NCI-H1105 treated with DMSO at 0.1 percent for 48 hours (cell line): ENCODE measurements around the gene MYO6.
A peak's percentile ranks its signal among the peaks of the same experiment; 100 is the strongest.
"Not testable (repeated sequence)": the region's sequence is repeated elsewhere in the genome, so short reads cannot be mapped to it uniquely, and the experiment has no call there.

ENCODE experiments used
- DNase-seq: peaks from one replicate; lab custom pipeline; 2025; lab: John Stamatoyannopoulos, UW

The MYO6 gene

DNA sequence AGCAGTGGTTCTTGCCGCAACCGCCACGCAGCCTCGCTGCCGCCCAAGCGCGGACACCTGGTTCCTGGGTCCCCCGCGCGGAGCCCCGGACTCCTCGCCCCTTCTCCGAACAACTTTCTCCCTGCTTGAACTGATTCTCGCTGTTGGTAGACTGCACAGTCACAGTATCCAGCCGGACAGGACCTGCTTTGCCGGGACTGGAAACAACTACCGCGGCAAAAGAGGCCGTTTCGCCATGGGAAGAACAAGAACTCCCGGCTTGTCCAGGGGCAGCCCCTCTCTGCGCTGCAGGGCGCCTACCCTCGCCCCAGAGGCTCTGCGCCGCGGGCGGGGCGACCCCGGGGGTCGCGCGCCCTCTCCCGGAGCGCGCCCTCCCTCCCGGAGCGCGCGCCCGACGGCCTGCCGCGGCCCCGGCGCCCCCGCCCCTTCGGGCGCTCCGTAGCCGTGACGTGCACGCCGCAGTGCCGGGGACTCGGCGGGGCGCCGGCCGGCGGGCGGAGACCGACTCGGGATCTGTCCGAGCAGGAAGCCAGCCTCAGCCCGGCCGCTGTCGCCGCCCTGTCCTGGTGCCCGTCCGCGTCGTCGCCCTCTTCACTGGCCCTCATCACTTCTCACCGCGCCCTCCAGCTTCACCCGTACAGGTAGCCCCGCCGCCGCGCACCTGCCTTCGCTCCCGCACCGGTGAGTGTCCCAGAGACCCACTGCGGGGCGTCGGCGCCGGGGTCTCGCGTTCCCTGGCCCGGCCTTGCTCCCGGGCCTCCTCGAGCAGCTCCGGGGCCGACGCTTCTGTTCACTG, at the start of gene MYO6:
Gene MYO6, plus strand, starts transcription at position 497 of the 796 bp plus-strand sequence. CDS start 68,309 bp downstream, outside the sequence.
- DNase-seq = peak; percentile 64

DNA sequence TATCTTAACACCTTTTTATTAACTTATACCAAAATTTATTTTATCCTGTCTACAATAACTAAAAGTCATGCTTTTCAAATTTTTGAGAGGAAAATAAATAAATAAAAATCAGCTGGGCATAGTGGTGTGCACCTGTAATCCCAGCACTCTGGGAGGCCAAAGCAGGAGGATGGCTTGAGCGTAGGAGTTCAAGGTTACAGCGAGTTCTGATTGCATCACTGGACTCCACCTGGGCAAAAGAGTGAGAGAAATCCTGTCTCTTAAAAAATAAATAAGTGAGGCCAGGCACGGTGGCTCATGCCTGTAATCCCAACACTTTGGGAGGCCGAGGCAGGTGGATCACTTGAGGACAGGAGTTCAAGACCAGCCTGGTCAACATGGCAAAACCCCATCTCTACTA, 40.7 kb upstream of the MYO6 start:
- DNase-seq = not testable (repeated sequence)

DNA sequence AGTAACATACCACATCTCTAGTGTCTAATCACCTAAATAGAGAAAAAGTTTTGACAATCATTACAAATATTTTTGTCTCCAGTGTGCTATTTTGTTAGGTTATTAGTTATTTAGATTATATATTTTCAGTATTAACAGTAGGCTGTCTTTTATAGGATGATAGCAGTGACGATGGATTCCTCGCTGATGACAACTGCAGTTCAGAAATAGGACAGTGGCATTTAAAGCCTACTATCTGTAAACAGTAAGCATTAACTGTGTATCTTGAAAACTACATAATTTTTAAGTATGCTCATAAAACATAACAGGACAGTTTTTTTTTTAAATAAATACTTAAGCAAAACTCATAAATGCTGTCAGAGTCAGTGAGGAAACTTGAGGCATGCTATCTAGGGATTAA, 37.9 kb upstream of the MYO6 start:
- no peak for DNase-seq

DNA sequence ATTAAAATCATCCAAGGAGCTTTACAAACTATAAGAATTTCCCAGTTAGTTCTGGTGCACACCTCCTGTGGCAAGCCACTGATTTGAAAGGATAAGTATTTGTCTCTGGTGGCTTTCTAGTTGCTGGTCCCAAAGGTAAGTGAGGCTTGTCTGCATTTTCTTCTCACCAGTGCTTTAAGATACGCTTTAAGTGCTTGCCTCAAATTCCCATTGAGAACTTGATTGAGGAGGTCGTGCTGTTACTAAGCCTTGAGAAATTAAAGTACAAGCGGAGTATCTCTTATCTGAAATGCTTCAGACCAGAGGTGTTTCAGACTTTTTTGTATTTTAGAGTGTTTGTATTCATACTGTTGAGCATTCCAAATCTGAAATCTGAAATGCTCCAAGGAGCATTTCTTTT, 29.9 kb upstream of the MYO6 start:
- DNase-seq = no peak

DNA sequence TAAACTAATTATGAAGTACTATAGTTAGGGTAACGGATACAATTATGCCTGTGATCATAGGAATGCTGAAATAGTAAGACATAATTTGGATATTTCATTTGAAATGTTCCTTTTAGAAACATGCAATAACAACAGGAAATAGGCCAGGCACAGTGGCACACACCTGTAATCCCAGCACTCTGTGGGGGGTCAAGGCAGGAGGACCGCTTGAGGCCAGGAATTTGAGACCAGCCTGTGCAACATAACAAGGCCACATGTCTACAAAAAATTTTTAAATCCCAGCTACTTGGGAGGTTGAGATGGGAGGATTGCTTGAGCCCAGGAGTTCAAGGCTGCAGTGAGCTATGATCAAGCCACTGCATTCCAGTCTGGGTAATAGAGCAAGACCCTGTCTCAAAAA, 25.7 kb upstream of the MYO6 start:
- DNase-seq = no peak

DNA sequence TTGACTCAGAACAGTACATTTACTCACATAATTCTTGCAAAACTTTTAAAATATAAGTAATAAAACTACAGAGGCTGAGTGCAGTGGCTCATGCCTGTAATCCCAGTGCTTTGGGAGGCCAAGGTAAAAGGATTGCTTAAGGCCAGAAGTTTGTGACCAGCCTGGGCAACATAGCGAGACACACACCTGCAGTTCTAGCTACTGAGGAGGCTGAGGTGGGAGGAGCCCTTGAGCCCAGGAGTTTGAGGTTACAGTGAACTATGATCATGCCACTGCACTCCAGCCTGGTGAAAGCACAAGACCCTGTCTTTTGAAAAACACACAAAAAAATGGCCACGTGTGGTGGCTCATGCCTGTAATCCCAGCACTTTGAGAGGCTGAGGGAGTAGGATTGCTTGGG, 21.8 kb upstream of the MYO6 start:
- DNase-seq = no peak

DNA sequence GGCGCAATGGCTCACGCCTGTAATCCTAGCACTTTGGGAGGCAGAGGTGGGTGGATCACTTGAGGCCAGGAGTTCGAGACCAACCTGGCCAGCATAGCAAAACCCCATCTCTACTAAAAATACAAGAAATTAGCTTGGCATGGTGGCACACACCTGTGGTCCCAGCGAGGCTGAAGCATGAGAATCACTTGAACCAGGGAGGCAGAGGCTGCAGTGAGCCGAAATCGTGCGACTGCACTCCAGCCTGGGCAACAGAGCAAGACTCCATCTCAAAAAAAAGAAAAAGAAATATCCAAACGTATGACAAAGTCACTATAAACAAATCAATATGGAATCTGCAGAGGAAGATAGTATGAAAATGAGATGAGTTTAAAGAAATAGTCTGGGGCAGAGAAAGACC, 18.0 kb upstream of the MYO6 start:
- not testable (repeated sequence) for DNase-seq

DNA sequence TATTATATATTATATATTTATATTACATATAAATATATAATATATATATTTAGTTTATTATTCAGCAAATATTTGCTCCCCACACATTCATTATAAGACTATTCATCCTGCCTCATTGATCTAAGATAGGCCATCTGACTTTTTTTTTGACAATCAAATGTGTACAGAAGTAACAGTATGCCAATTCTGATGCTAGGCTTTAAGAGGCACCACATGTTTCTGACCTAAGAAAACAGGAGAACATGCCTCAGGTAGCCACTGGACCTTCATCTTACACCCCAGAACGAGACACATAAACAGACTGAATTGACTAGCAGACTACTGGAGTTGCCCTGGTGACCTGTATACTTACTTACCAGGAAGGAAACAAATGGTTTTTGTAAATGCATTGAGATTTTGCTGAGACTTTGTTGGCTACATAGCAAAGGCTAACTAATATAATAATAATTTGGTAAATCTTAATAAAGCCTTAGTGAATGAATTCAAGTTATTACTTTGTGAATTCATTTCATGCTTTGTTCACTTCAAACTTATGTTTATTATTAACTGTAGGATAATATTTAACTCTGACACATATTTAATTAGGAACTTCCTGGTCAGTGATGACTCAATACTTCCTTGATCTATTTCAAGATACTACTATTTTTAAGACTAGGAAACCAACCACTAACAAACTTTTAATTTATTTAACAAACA, 13.4 kb upstream of the MYO6 start:
- no peak for DNase-seq

DNA sequence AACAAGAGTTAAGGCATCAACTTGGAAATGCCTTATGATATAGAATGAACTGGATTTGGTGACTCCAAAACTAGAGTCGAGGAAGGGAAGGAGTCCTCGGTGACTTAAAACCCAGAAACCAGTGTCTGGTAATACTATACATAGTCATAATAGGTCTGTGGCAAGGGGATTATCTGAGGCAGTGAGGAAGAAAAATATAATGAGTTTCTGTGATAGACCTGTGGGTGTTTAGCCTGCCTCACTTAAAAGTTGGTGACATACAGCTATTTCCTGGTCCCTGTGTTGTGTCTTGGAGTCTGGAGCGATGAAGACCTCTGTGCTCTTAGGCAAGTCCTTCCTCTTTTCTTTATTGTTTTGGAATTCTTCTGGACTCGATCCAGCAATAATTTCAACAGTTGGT, 5.1 kb upstream of the MYO6 start:
- DNase-seq = no peak

DNA sequence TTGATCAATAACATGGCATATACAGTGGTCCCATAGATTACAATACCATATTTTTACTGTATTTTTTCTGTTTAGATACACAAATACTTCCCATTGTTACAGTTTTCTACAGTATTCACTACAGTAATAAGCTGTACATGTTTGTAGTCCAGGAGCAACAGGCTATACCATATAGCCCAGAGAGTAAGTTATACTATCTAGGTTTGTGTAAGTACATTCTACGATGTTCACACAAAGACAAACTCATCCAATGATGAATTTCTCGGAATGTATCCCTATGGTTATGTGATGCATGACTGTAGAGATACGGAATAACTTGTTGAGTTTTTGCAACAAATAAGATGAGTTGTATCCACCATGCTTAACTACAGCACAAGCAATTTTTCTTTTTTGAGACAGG, 3.6 kb upstream of the MYO6 start:
- no peak for DNase-seq

DNA sequence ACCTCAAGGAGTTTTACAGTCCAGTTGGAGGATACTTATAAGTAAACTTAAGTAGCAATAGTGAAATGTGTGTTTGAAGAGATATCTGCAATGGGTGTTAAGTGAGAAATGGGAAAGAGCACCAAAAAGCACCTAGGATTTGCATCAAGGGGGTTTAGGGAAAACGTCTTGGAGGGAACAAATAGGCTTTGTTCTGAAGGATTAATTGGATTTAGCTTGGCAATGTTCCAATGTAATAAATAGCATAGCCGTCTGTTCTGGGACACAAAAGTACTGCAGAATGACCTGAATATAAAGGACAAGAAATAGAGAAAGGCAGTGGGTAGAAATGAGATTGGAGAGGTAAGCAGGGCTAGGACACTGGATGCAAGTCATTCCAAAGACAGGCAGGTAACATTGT, 2.8 kb upstream of the MYO6 start:
- peak; percentile 28 for DNase-seq

DNA sequence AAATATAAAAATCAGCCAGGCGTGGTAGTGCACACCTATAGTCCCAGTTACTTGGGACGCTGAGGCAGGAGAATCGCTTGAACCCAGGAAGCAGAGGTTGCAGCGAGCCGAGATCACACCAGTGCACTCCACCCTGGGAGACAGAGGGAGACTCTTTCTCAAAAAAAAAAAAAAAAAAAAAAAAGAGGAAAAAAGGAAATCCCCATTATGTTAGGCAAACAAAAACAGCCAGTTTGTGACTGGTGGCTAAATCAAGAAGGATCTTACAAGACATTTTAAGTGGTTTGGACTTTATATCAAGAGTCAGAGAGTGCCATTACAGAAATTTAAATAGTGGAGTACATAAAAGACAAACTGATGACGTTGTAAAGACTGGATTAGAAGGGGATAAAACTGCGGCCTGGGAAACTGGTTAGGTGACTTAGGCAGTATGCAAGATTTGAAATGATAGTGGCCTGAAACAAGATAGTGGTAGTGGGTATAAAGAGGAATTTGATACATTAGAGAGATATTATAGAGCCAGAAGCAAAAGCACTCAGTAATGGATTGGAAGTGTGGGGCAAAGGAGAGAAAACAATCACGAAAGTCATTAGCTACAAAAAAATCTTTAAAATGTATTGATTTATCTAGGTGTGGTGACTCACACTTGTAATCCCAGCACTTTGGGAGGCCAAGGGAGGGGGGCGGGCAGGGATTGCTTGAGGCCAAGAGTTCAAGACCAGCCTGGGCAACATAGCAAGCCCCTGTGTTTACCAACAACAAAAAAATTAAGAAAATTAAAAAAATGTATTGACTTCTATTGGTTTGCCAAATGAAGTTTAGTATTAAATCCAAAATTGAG, 1.7 kb upstream of the MYO6 start:
- no peak for DNase-seq

DNA sequence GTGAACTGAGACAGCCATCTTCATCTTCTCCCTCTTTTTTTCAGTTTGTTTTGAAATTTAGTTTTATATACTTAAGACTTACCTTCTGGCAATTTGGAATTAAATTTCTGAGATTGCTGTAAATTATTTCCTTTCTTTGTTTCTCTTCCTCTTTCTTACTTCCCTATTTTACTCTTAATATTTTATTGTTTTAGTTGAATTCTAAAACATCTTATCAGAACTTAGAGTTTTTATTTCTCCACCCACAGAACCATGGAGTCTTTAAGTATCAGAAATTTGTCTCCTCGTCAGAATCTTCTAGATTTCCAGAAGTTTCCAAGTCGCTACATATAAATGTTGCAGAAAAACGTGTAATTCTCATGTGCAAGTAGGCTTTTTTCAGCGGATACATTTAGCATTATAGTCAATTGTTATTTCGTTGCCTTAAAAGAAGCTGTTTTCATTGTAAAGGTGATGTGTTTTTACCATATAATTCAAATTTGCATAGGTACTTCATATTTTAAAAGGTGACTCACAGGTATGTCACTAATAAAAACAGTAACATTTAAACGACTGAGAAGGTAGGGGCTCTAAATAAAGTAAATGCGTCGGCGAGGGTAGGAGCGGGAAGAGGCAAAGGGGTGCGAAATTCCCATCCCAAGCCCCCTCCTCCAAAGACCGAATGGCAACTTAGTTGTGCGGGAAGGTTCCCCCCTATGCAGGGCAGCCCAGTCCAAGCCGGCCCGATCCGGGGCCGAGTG, 866 bp upstream of the MYO6 start:
- no peak for DNase-seq

DNA sequence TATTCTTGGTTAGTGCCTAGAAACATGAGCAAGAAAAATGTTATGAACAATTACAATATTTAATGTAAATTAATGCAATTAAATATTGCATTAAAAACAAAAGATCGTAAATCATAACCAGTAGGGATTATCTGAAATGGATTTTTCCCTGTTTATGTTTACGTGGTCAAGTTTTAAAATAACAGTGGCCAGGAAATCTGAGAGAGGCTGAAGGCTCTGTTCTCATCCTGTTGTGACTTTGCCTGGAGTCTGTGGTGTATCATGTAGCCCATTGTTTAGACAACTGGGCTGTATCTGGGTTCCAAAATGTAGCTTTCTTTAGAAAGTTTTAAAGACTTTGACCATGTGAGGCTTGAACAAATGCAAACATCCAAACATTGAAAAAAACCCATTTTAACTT, 2.4 kb downstream of the MYO6 start:
- DNase-seq = no peak

DNA sequence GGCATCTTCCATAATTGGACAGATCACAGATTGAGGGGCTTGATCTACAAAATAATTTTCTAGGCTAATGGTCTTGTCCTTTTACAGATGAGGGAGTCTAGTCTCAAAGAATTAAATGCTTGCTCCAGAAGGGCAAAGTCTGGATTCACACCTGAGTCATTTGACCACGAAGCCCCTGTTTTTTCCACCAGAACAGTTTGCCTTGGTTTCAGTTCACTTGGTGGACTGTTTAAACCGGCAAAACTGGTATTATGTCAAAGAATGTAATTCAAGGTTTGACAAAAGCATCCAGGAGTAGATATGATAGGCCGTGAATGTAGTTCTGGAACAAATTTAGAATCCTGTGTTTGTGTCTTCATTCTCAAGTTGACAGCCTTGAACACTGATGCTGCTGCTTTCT, 3.3 kb downstream of the MYO6 start:
- DNase-seq = no peak

DNA sequence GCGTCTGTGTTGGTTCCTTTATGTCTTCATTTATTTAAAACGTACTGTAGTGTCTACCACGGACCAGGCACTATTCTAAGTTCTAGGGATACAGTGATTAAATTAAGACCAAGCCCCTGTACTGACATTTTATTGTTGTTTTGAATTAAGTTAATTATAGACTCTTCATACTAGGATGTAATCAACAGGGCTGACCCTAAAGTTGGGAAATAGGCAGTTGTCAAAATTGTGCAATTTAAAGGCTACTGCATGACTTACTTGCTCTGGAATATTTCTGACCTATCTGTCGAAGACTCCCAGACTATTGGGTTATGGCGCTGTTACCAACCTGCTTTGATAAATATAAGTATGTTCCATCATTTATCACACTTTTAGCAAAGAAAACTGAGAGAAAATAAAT, 6.7 kb downstream of the MYO6 start:
- no peak for DNase-seq

DNA sequence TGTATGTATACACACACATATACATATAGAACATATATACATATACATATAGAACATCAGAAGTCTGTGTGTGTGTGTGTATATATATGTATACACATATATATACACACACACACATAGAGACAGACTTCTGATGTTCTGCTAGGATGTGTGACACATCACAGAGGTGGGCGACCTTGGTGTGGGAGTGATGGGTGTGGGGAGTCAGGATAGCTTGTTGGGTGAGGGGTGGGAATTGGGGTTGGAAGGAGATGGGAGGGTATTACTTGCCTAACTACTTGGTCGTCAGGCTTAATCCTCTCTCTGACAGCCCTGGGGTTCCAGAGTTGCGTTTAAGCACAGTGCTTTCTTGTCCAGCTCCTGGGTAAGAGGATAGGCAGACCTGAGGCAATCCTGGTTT, 8.3 kb downstream of the MYO6 start:
- DNase-seq = no peak

DNA sequence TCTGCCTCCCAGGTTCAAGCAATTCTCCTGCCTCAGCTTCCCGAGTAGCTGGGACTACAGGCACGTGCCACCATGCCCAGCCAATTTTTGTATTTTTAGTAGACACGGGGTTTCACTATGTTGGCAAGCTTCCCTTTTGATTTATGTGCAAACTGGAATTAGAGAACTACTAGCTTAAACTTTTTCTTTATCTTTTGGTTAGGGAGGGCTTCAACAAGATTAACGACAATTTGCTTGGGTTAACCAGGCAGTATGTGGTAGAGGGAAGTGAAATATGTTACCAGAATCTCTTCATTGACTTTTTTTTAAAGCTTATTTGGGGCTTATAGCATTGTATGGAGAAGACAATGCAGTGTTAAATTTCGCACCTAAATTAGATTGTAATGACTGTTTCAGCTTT, 9.0 kb downstream of the MYO6 start:
- no peak for DNase-seq

DNA sequence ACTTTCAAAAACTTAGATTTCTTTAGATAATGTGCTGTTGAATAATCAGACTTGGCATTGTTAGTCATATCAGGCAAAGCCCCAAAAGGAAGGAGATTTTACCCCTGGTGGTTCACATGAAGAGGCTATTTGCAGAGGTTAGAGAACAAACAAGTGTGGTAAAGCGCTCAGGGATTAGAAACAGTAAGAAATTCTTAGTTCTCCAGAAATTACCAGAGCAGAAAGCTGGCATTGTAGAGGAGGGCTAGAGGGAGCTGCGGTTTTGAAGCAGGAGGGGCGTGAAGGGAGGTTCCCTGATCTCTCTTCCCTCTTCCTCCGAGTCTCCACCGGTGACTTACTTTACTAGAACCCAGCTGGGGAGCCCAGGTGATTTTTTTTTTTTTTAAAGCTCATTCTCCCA, 10.2 kb downstream of the MYO6 start:
- DNase-seq = no peak

DNA sequence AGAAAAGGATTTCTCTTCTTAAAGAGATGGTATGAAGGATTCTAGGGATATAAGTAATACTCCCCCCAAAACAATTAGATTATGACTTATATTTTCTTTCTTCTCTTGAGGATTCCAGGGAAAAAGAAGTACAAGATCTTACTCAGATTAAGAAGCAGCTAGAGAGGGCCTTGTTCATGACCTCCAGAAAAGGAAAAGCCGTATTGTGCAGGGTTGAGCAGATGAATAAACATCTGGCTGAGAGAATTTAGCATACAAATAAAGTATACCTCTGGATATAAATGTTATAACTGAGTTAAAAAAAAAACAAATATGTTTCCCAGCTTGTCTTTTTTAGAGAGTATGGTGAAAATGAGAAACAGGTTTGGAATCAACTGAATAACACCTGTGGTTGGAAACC, 11.3 kb downstream of the MYO6 start:
- DNase-seq = no peak

DNA sequence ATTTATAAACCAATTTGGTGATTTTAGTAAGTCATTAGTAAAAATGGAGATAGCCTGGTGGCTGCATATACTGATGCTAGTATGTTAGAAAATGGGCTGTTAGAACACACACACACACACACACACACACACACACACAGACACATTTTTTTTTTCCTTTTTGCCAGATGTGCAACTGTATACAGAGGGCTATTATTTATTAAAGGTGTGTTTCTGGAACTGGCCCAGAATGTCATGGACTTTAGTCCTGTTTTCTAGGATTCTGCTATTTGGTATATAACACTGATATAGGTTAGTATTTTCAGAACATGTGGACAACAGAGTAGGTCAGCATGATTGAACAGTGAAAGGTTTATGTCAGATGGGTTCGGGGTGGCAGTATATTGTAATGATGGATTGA, 12.4 kb downstream of the MYO6 start:
- DNase-seq = no peak

DNA sequence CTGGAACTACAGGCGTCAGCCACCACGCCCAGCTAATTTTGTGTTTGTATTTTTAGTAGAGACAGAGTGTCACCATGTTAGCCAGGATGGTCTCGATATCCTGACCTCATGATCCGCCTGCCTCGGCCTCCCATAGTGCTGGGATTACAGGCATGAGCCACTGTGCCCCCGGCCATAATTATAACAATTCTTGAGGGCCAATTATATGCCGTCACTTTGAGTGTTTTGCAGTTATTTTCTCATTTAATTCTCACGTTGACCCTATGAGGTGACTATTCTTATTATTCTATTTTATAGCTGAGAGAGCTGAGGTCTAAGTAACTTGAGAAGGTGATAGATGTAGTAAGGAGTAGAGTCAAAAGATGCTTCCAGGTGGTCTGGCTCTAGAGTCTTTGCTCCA, 13.0 kb downstream of the MYO6 start:
- no peak for DNase-seq
